HepG2 (cell line): Measurements from ENCODE around the gene CLASP1. TPM values are rescaled to one million over a fixed set of nuclear protein-coding genes. Genes with fewer than 3 reads are reported as not detected.

Experiments
- CBX1 ChIP-seq: IDR thresholded peaks from one replicate; pipeline ENCODE4 v1.6.1; 2016; ENCODE audit warnings: antibody characterized with exemption, low read depth
- FOXP1 ChIP-seq, 2 experiments: fragments of 450-650 bp in 1 of 2; IDR thresholded peaks; 2 replicates each; pipeline ENCODE4 v1.6.1; 2017 to 2018; ENCODE audit warnings: antibody characterized with exemption in 1 of 2
- GATA4 ChIP-seq: sonication (generic); IDR thresholded peaks from 2 replicates; pipeline ENCODE4 v1.6.1; 2016; ENCODE audit warnings: antibody characterized with exemption, low read depth, borderline replicate concordance
- GPN1 ChIP-seq: sonication (generic); formaldehyde crosslinking; IDR thresholded peaks from 2 replicates; pipeline ENCODE4 v1.5.1; 2020; ENCODE audit warnings: missing genetic modification reagents, borderline replicate concordance
- HOXA9 ChIP-seq: sonication (generic); formaldehyde crosslinking; IDR thresholded peaks from 2 replicates; pipeline ENCODE4 v1.8.1; 2022; ENCODE audit warnings: missing genetic modification reagents, mild to moderate bottlenecking, moderate library complexity, borderline replicate concordance
- IRX3 ChIP-seq: sonication (generic); formaldehyde crosslinking; IDR thresholded peaks from 2 replicates; pipeline ENCODE4 v1.8.1; 2023; ENCODE audit warnings: mild to moderate bottlenecking, low read depth, missing genetic modification reagents, borderline replicate concordance
- ZFP37 ChIP-seq: sonication (generic); formaldehyde crosslinking; IDR thresholded peaks from 2 replicates; pipeline ENCODE4 v1.4.0; 2020; ENCODE audit warnings: missing genetic modification reagents, borderline replicate concordance
- ZFY ChIP-seq: sonication (generic); formaldehyde crosslinking; IDR thresholded peaks from 2 replicates; pipeline ENCODE4 v1.4.0; 2020; ENCODE audit warnings: missing genetic modification reagents
- ZNF331 ChIP-seq: sonication (generic); formaldehyde crosslinking; IDR thresholded peaks from 2 replicates; pipeline ENCODE4 v1.4.0; 2020; ENCODE audit warnings: missing genetic modification reagents
- ZNF598 ChIP-seq: sonication (generic); formaldehyde crosslinking; IDR thresholded peaks from 2 replicates; pipeline ENCODE4 v1.5.1; 2020; ENCODE audit warnings: mild to moderate bottlenecking, missing genetic modification reagents, borderline replicate concordance
- ZNF749 ChIP-seq: sonication (generic); formaldehyde crosslinking; IDR thresholded peaks from 2 replicates; pipeline ENCODE4 v1.8.0; 2022; ENCODE audit warnings: mild to moderate bottlenecking, missing genetic modification reagents, moderate library complexity, borderline replicate concordance
- polyA plus RNA-seq, 8 experiments: library from polyadenylated mRNA; depleted of rRNA in 3 of 8; stranded (reverse) in 7 of 8; unstranded in 1 of 8; fragments of >200 nt; fragmentation: Illumina TruSeq in 4 of 8; extraction: Trizol in 4 of 8; gene quantifications; 2 replicates each; pipeline versions ENCODE4 v1.2.1 to v1.2.3, GENCODE V29; 2011 to 2016; ENCODE audit warnings: low read depth in 4 of 8, missing spikeins in 1 of 8, mixed read lengths in 1 of 8; ENCODE audit not compliant: insufficient read depth in 1 of 8
- total RNA-seq, 5 experiments: library from RNA; depleted of rRNA; stranded (reverse); fragments of >200 nt; fragmentation: Illumina TruSeq; extraction: Trizol; gene quantifications; 2 replicates each; pipeline ENCODE4 v1.2.3, GENCODE V29; 2016; ENCODE audit warnings: low read depth in 1 of 5
- TF ChIP-seq, protein P1 (sequence below): sonication (generic); formaldehyde crosslinking; IDR thresholded peaks from 2 replicates; pipeline ENCODE4 v1.8.0; 2022; ENCODE audit warnings: low read depth, missing genetic modification reagents
- TF ChIP-seq, protein P2 (sequence below): fragments of 450-650 bp; IDR thresholded peaks from 2 replicates; pipeline ENCODE4 v1.6.1; 2016
- TF ChIP-seq, protein P3 (sequence below): IDR thresholded peaks from 2 replicates; pipeline ENCODE4 v1.6.1; 2016; ENCODE audit warnings: low read depth, missing genetic modification reagents, missing compliant biosample characterization
- TF ChIP-seq, protein P4 (sequence below): sonication (generic); formaldehyde crosslinking; IDR thresholded peaks from 2 replicates; pipeline ENCODE4 v1.5.0; 2020; ENCODE audit warnings: mild to moderate bottlenecking, missing genetic modification reagents

The CLASP1 gene
- total and polyA plus RNA-seq, 2 of the 13 experiments (the other 11 are each of a cell fraction or from before 2014, with no cell fraction given), result 11.7 to 47.9 TPM

DNA sequence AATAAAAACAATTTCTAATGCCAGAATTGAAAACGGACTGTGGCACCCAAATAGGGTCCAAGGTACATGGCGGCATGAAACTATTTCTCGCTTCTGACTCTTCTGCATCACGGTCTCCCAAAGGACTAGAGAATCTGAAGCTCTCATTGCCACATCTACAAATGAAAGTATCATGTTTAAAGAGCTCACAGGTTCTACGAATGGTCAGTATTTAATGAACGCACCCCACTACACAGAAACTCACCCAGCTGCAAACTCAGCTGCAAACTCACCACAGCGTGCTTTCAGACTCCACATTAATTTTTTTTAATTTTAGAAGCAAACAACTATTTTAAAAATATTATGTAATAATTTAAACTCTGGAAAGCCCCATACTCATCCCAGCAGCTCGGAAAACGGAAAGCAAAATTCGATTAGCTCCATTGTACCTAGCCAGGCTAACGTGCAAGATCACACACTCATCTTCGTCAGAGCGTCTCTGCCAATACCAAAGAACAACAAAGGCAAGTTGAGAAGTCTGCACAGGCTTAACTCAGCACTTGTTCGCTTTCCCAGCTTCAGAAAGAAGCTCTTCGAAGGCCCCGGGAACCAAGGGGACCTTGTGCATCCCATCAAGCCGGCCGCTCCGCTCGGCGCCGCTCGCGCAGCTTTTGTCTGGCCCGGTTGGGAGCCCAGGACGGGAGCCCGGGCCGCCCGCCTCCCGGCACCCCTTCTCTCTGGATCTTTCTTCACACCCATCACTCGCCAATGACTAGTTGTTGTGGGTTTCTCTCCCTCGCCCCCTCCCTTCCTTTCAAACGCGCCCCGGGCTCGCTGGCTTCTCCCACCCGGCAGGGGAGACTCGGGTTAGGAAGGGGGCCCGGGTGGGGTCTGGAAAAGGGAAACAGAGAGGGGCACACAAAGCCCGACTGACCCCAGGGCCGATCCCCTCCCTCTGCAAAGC is 785 bp downstream of the CLASP1 start (continued):
- TF ChIP-seq, protein P1, sequence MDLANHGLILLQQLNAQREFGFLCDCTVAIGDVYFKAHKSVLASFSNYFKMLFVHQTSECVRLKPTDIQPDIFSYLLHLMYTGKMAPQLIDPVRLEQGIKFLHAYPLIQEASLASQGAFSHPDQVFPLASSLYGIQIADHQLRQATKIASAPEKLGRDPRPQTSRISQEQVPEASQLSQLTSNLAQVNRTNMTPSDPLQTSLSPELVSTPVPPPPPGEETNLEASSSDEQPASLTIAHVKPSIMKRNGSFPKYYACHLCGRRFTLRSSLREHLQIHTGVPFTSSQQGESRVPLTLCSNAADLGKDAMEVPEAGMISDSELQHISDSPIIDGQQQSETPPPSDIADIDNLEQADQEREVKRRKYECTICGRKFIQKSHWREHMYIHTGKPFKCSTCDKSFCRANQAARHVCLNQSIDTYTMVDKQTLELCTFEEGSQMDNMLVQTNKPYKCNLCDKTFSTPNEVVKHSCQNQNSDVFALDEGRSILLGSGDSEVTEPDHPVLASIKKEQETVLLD (CRISPR knock-in tag), result no peak; the same call in 1 of the 2 replicates
- TF ChIP-seq ZNF598 (CRISPR knock-in tag) (no peak; the same call in 1 of the 2 replicates), ZFP37 (0 out of 2 replicates have a peak, but pooled peaks have one; percentile 34), ZFY (peak; percentile 41; the same call in 1 of the 2 replicates), ZNF331 (CRISPR knock-in tag) (no peak), IRX3 (CRISPR knock-in tag) (0 out of 2 replicates have a peak, but pooled peaks have one; percentile 39), FOXP1 (IDR thresholded peaks at IDR 0.05) (no peak), FOXP1 (CRISPR knock-in tag; IDR thresholded peaks at IDR 0.05) (no peak), GPN1 (CRISPR knock-in tag) (no peak), ZNF749 (CRISPR knock-in tag) (no peak), GATA4 (0 out of 2 replicates have a peak, but pooled peaks have one; percentile 57), HOXA9 (CRISPR knock-in tag) (no peak), CBX1 (no peak)
- TF ChIP-seq, protein P2, sequence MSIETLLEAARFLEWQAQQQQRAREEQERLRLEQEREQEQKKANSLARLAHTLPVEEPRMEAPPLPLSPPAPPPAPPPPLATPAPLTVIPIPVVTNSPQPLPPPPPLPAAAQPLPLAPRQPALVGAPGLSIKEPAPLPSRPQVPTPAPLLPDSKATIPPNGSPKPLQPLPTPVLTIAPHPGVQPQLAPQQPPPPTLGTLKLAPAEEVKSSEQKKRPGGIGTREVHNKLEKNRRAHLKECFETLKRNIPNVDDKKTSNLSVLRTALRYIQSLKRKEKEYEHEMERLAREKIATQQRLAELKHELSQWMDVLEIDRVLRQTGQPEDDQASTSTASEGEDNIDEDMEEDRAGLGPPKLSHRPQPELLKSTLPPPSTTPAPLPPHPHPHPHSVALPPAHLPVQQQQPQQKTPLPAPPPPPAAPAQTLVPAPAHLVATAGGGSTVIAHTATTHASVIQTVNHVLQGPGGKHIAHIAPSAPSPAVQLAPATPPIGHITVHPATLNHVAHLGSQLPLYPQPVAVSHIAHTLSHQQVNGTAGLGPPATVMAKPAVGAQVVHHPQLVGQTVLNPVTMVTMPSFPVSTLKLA, result no peak
- TF ChIP-seq, protein P3, sequence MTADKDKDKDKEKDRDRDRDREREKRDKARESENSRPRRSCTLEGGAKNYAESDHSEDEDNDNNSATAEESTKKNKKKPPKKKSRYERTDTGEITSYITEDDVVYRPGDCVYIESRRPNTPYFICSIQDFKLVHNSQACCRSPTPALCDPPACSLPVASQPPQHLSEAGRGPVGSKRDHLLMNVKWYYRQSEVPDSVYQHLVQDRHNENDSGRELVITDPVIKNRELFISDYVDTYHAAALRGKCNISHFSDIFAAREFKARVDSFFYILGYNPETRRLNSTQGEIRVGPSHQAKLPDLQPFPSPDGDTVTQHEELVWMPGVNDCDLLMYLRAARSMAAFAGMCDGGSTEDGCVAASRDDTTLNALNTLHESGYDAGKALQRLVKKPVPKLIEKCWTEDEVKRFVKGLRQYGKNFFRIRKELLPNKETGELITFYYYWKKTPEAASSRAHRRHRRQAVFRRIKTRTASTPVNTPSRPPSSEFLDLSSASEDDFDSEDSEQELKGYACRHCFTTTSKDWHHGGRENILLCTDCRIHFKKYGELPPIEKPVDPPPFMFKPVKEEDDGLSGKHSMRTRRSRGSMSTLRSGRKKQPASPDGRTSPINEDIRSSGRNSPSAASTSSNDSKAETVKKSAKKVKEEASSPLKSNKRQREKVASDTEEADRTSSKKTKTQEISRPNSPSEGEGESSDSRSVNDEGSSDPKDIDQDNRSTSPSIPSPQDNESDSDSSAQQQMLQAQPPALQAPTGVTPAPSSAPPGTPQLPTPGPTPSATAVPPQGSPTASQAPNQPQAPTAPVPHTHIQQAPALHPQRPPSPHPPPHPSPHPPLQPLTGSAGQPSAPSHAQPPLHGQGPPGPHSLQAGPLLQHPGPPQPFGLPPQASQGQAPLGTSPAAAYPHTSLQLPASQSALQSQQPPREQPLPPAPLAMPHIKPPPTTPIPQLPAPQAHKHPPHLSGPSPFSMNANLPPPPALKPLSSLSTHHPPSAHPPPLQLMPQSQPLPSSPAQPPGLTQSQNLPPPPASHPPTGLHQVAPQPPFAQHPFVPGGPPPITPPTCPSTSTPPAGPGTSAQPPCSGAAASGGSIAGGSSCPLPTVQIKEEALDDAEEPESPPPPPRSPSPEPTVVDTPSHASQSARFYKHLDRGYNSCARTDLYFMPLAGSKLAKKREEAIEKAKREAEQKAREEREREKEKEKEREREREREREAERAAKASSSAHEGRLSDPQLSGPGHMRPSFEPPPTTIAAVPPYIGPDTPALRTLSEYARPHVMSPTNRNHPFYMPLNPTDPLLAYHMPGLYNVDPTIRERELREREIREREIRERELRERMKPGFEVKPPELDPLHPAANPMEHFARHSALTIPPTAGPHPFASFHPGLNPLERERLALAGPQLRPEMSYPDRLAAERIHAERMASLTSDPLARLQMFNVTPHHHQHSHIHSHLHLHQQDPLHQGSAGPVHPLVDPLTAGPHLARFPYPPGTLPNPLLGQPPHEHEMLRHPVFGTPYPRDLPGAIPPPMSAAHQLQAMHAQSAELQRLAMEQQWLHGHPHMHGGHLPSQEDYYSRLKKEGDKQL, result no peak
- TF ChIP-seq, protein P4, sequence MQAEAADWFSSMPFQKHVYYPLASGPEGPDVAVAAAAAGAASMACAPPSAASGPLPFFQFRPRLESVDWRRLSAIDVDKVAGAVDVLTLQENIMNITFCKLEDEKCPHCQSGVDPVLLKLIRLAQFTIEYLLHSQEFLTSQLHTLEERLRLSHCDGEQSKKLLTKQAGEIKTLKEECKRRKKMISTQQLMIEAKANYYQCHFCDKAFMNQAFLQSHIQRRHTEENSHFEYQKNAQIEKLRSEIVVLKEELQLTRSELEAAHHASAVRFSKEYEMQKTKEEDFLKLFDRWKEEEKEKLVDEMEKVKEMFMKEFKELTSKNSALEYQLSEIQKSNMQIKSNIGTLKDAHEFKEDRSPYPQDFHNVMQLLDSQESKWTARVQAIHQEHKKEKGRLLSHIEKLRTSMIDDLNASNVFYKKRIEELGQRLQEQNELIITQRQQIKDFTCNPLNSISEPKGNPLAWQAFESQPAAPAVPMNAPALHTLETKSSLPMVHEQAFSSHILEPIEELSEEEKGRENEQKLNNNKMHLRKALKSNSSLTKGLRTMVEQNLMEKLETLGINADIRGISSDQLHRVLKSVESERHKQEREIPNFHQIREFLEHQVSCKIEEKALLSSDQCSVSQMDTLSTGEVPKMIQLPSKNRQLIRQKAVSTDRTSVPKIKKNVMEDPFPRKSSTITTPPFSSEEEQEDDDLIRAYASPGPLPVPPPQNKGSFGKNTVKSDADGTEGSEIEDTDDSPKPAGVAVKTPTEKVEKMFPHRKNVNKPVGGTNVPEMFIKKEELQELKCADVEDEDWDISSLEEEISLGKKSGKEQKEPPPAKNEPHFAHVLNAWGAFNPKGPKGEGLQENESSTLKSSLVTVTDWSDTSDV (CRISPR knock-in tag), result peak; percentile 61; the same call in 1 of the 2 replicates
